Smooth muscle cell (in vitro differentiated cells): Measurements from ENCODE around the gene TSR1. TPM values are rescaled to one million over a fixed set of nuclear protein-coding genes. Genes with fewer than 3 reads are reported as not detected.

Experiments
- DNase-seq: peaks from one replicate; lab custom pipeline; 2025; ENCODE audit not compliant: unreplicated experiment; lab: John Stamatoyannopoulos, UW
- H2AFZ ChIP-seq: fragments of 200-600 bp; sonication (generic); 2 replicates; pipeline ENCODE4 v1.6.0; 2016; ENCODE audit warnings: antibody characterized with exemption, low read depth, mild to moderate bottlenecking
- H3F3A ChIP-seq: fragments of 200-600 bp; sonication (generic); 2 replicates; pipeline ENCODE4 v1.6.0; 2017; ENCODE audit warnings: antibody characterized with exemption, low read depth
- H3K27ac ChIP-seq: fragments of 200-600 bp; sonication (generic); 2 replicates; pipeline ENCODE4 v1.5.1; 2016; ENCODE audit warnings: low read depth, mild to moderate bottlenecking
- H3K27me3 ChIP-seq: fragments of 200-600 bp; sonication (generic); 2 replicates; pipeline ENCODE4 v1.6.1; 2016; ENCODE audit warnings: low read depth, mild to moderate bottlenecking
- H3K36me3 ChIP-seq: fragments of 200-600 bp; sonication (generic); 2 replicates; pipeline ENCODE4 v1.5.1; 2016; ENCODE audit warnings: low read depth
- H3K4me1 ChIP-seq: fragments of 200-600 bp; sonication (generic); 2 replicates; pipeline ENCODE4 v1.5.1; 2016; ENCODE audit warnings: low read depth
- H3K4me2 ChIP-seq: fragments of 200-600 bp; sonication (generic); 2 replicates; pipeline ENCODE4 v1.6.0; 2016; ENCODE audit warnings: mild to moderate bottlenecking
- H3K4me3 ChIP-seq: fragments of 200-600 bp; sonication (generic); 2 replicates; pipeline ENCODE4 v1.5.1; 2016; ENCODE audit warnings: mild to moderate bottlenecking
- H3K79me2 ChIP-seq: fragments of 200-600 bp; sonication (generic); 2 replicates; pipeline ENCODE4 v1.6.0; 2016; ENCODE audit warnings: low read depth, mild to moderate bottlenecking
- H3K9ac ChIP-seq: fragments of 200-600 bp; sonication (generic); 2 replicates; pipeline ENCODE4 v1.6.0; 2016; ENCODE audit warnings: low read depth
- H3K9me3 ChIP-seq: fragments of 200-600 bp; sonication (generic); replicated peaks from 2 replicates; pipeline ENCODE4 v1.5.1; 2016; ENCODE audit warnings: low read depth
- H4K20me1 ChIP-seq: fragments of 200-600 bp; sonication (generic); 2 replicates; pipeline ENCODE4 v1.6.0; 2016; ENCODE audit warnings: low read depth
- CTCF ChIP-seq: fragments of 200-600 bp; sonication (generic); IDR thresholded peaks from 2 replicates; pipeline ENCODE4 v1.5.1; 2017; ENCODE audit warnings: borderline replicate concordance, mild to moderate bottlenecking, antibody characterized with exemption; ENCODE audit not compliant: insufficient read depth, poor library complexity, severe bottlenecking
- WGBS: methylation state at CpG from one replicate; pipeline ENCODE4 v1.1.7; 2016; ENCODE audit warnings: low lambda C conversion rate; 5-methylcytosine and 5-hydroxymethylcytosine counted together
- polyA plus RNA-seq: library from polyadenylated mRNA; unstranded; fragments of >200 nt; fragmentation: Nextera tagmentation; extraction: Ambion mirVana; gene quantifications from 2 replicates; pipeline ENCODE4 v1.2.1, GENCODE V29; 2016
- total RNA-seq: library from RNA; depleted of rRNA; stranded (reverse); fragments of >200 nt; gene quantifications from 2 replicates; pipeline ENCODE4 v1.2.3, GENCODE V29; 2014

The TSR1 gene
- total and polyA plus RNA-seq, 2 experiments from 2014 or later = 17.6 to 39.5 TPM

- H3K27me3 ChIP-seq = no peaks in the 10 kb centered on the region
- no peak overlapping the region for H2AFZ ChIP-seq
- peaks cover 3% of the 10 kb centered on the region for H3K79me2 ChIP-seq
- no peak overlapping the region for H3K4me3 ChIP-seq
- no peak for DNase-seq
- peaks cover 10% of the 10 kb centered on the region for H3F3A ChIP-seq
- H3K9me3 ChIP-seq = no peaks in the 10 kb centered on the region
- no peaks in the 10 kb centered on the region for H3K36me3 ChIP-seq
- whole genome bisulfite sequencing = 42% methylated on average over 11 of the region's 11 CpGs
- peak overlapping the region; percentile 26 for H3K4me2 ChIP-seq
- H4K20me1 ChIP-seq = peaks cover 19% of the 10 kb centered on the region
- peaks cover 6% of the 10 kb centered on the region for H3K4me1 ChIP-seq
- H3K9ac ChIP-seq = peak overlapping the region; percentile 10
- H3K27ac ChIP-seq = peak overlapping the region; percentile 63
- no peak for TF ChIP-seq CTCF
Observed at GRCh38 chr17:2383628-2384167, 47.4 kb upstream of the TSR1 start.

GRCh38 chr17:2380950-2381649 is 44.8 kb upstream of the TSR1 start:
- Histone ChIP-seq H3K4me1 (peaks cover 6% of the 10 kb centered on the region), H2AFZ (no peak overlapping the region), H3F3A (peaks cover 10% of the 10 kb centered on the region), H3K79me2 (no peaks in the 10 kb centered on the region), H4K20me1 (peaks cover 4% of the 10 kb centered on the region), H3K9ac (no peak overlapping the region), H3K36me3 (no peaks in the 10 kb centered on the region), H3K9me3 (no peaks in the 10 kb centered on the region), H3K4me3 (no peak overlapping the region), H3K27ac (peak overlapping the region; percentile 42), H3K27me3 (no peaks in the 10 kb centered on the region), H3K4me2 (no peak overlapping the region)
- 89% methylated on average over 15 of the region's 15 CpGs for WGBS
- DNase-seq = no peak
- no peak for TF ChIP-seq CTCF

- Histone ChIP-seq H3K36me3 (no peaks in the 10 kb centered on the region), H4K20me1 (no peaks in the 10 kb centered on the region), H2AFZ (no peak overlapping the region), H3K4me1 (peaks cover 6% of the 10 kb centered on the region), H3K27me3 (no peaks in the 10 kb centered on the region), H3K4me2 (no peak overlapping the region), H3K9me3 (no peaks in the 10 kb centered on the region), H3K9ac (no peak overlapping the region), H3K79me2 (no peaks in the 10 kb centered on the region), H3K4me3 (no peak overlapping the region), H3F3A (peaks cover 10% of the 10 kb centered on the region), H3K27ac (peak overlapping the region; percentile 42)
- 60% methylated on average over 16 of the region's 16 CpGs for WGBS
- TF ChIP-seq CTCF = no peak
- no peak for DNase-seq
Observed at GRCh38 chr17:2380226-2380922, 44.1 kb upstream of the TSR1 start.
